Measurements from ENCODE around the gene TRIM9.

Gene TRIM9

GRCh38 chr14:50931559-50931958, 163.3 kb downstream of the TRIM9 start:
- no peak for DNase-seq

DNA sequence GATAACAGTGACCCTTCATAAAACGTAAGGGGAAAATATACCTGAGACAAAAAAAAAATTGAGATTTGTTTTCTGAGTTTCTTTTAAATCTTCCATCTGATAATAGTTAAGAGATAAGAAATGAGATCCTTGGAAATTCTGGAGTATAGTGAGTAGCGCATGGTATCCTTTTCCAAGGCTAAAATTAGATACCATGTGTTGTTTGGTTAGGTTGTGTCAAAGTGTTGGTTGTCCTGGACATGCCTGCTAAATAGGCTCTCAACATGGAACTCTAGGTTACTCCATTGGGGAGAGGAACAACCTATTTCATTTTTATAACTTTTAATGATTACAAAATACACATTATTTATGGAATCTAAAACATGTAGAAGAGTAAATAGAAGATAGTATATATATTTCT, 165.4 kb downstream of the TRIM9 start:
- DNase-seq: no peak

DNA sequence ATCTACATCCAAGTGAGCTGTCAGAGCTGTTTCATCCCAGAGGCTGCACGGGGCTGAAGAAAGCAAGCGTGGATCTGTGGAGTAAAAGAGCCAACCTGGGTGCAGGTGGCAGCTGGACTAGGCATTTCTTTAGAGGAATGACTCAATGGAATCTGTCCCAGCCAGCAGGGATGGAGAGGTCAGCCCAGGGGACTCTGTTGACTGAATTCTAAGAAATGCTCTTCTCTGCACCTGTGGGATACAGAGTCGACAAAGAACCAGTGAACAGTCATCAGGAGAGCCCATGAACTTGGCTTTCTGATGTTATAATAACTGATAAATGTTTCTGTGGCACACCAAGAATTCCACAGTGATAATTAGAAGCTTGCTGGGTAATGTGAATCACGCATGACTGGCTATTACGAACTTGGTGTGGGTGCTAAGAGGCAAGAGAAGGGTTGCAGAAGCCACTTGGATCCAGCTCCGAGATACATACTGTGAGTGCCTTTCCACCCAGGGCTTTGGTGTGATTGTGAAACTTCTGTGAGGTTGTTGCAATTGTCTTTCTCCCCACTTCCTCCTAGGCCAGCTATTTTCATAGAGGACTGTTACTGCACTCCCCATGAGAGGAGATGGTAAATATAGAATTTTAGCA, 166.8 kb downstream of the TRIM9 start:
- DNase-seq: no peak

- DNase-seq: no peak
Observed at GRCh38 chr14:50926851-50927386, 168.0 kb downstream of the TRIM9 start.

Data from NCI-H2107 (cell line).